Parathyroid adenoma (tissue), 2 donors: ENCODE measurements around the gene PLEKHH1.
A peak's percentile ranks its signal among the peaks of the same experiment; 100 is the strongest.
"Not testable (repeated sequence)": the region's sequence is repeated elsewhere in the genome, so short reads cannot be mapped to it uniquely, and the experiment has no call there.

Experiments
- H2AFZ ChIP-seq: fragments of 300-600 bp; sonication (generic); one replicate; pipeline ENCODE4 v1.7.0; 2017; ENCODE audit warnings: antibody characterized with exemption, mild to moderate bottlenecking
- H3K27ac ChIP-seq: fragments of 300-600 bp; sonication (generic); one replicate; pipeline ENCODE4 v1.7.0; 2017
- H3K27me3 ChIP-seq: fragments of 300-600 bp; sonication (generic); one replicate; pipeline ENCODE4 v1.7.0; 2017; ENCODE audit warnings: low read length; ENCODE audit not compliant: control insufficient read depth, insufficient read depth
- H3K36me3 ChIP-seq: fragments of 300-600 bp; sonication (generic); one replicate; pipeline ENCODE4 v1.7.0; 2017; ENCODE audit warnings: low read length; ENCODE audit not compliant: control insufficient read depth, insufficient read depth
- H3K4me1 ChIP-seq: fragments of 300-600 bp; sonication (generic); one replicate; pipeline ENCODE4 v1.7.0; 2017; ENCODE audit warnings: control low read depth
- H3K4me2 ChIP-seq: fragments of 300-600 bp; sonication (generic); one replicate; pipeline ENCODE4 v1.7.0; 2017; ENCODE audit warnings: low read length
- H3K4me3 ChIP-seq: fragments of 300-600 bp; sonication (generic); one replicate; pipeline ENCODE4 v1.7.0; 2017; ENCODE audit warnings: low read depth, low read length
- H3K79me2 ChIP-seq: fragments of 300-600 bp; sonication (generic); one replicate; pipeline ENCODE4 v1.7.0; 2017; ENCODE audit warnings: control low read depth
- H3K9ac ChIP-seq: fragments of 300-600 bp; sonication (generic); one replicate; pipeline ENCODE4 v1.7.0; 2017; ENCODE audit warnings: mild to moderate bottlenecking
- H3K9me3 ChIP-seq: fragments of 300-600 bp; sonication (generic); one replicate; pipeline ENCODE4 v1.7.0; 2017; ENCODE audit warnings: low read length; ENCODE audit not compliant: control insufficient read depth
- CTCF ChIP-seq: fragments of 300-600 bp; sonication (generic); IDR thresholded peaks from one replicate; pipeline ENCODE4 v1.7.0; 2017; ENCODE audit warnings: antibody characterized with exemption, mild to moderate bottlenecking
- donor health status: primary hyperparathyroidism.

Gene PLEKHH1

DNA sequence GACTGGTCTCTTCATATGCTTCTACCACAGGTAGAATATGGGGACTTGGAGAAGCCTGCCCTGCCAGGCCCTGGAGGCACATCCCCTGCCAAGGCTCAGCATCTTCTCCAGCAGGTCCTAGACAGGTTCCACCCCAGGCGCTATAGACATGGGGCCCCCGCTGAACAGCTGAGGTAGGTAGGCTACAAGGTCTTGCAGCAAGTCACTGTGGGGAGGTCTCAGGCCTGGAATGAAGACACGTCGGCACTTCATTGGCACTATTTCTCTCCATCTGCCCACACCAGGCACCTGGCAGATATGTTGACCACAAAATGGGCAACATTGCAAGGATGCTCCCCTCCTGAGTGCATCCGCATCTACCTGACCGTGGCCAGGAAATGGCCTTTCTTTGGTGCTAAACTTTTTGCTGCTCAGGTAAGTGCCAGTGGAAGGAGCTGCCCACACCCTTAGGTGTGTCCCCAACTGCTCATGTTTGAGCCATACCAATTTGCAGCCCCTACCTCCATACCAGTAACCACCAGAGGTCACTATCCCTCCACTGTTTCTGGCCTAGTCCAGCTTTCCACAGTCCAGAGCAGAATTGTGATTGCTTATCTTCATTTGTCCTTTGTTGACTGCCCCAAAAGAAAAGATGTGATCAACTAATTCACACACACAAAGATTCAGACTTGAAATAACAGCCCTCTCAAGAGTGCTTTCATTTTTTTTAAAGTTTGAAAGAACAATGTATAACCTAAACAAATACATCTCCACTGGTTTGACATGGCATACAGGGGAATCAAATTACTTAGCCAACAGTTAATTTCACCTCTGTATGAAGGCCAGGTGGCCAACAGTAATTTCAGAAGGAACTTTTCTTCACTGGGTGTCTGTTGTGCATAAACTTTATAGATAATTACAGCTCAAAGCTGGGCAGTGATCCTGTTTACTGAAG lies 50.9 kb downstream of the PLEKHH1 start:
- H2AFZ ChIP-seq: no peak overlapping the region
- no peaks in the 10 kb centered on the region for H3K36me3 ChIP-seq
- no peaks in the 10 kb centered on the region for H3K9me3 ChIP-seq
- H3K4me2 ChIP-seq: no peak overlapping the region
- H3K79me2 ChIP-seq: no peaks in the 10 kb centered on the region
- peak; percentile 66 for TF ChIP-seq CTCF
- no peak overlapping the region for H3K27ac ChIP-seq
- H3K27me3 ChIP-seq: no peaks in the 10 kb centered on the region
- H3K4me1 ChIP-seq: no peaks in the 10 kb centered on the region
- H3K4me3 ChIP-seq: no peak overlapping the region
- no peak overlapping the region for H3K9ac ChIP-seq

- H3K4me1 ChIP-seq: no peaks in the 10 kb centered on the region
- no peak overlapping the region for H3K27ac ChIP-seq
- no peak overlapping the region for H2AFZ ChIP-seq
Measured at GRCh38 chr14:67584978-67585377, 51.9 kb downstream of the PLEKHH1 start.

GRCh38 chr14:67586369-67586768 lies 53.3 kb downstream of the PLEKHH1 start:
- Histone ChIP-seq H3K4me1 (no peaks in the 10 kb centered on the region), H3K4me3 (no peak overlapping the region), H3K9me3 (no peaks in the 10 kb centered on the region), H3K4me2 (no peak overlapping the region), H3K27ac (no peak overlapping the region), H2AFZ (no peak overlapping the region), H3K79me2 (no peaks in the 10 kb centered on the region), H3K27me3 (no peaks in the 10 kb centered on the region), H3K36me3 (no peaks in the 10 kb centered on the region), H3K9ac (no peak overlapping the region)
- no peak for TF ChIP-seq CTCF

More at GRCh38 chr14:67584978-67585377, 51.9 kb downstream of the PLEKHH1 start:
- no peak for TF ChIP-seq CTCF
- no peaks in the 10 kb centered on the region for H3K79me2 ChIP-seq
- no peaks in the 10 kb centered on the region for H3K27me3 ChIP-seq
- no peaks in the 10 kb centered on the region for H3K9me3 ChIP-seq
- H3K4me2 ChIP-seq: no peak overlapping the region
- H3K9ac ChIP-seq: no peak overlapping the region
- H3K36me3 ChIP-seq: no peaks in the 10 kb centered on the region
- H3K4me3 ChIP-seq: no peak overlapping the region

DNA sequence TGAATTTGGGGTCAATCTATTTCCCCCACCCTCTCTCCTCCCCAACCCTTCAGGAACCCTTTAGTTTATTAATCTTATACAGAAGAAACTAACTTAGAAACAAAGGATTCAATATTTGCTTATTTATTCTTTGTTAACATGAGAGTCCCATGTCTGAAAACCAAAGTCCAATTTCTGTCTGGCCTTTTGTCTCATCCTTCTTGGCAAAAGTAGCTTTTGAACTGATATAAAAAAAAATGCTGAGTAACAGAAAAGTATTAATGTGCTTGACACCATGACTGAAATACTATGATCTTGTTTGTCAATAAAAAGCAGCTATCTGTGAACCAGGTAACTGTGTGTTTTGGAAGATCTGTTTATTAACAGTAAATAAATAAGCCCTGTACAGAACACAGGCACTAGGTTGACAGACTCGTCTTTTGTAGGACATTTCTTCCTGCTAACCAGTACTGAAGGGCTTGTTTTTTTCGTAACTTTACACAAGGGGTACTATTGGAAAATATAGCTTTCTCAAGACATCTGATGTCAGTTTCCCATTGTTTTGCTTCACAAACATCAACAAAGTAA lies 56.2 kb downstream of the PLEKHH1 start:
- Histone ChIP-seq H3K27me3 (no peaks in the 10 kb centered on the region), H3K27ac (no peak overlapping the region), H3K9ac (no peak overlapping the region), H3K36me3 (no peaks in the 10 kb centered on the region), H3K79me2 (no peaks in the 10 kb centered on the region), H3K4me1 (no peaks in the 10 kb centered on the region), H3K9me3 (no peaks in the 10 kb centered on the region), H3K4me3 (no peak overlapping the region), H2AFZ (no peak overlapping the region), H3K4me2 (no peak overlapping the region)
- no peak for TF ChIP-seq CTCF

DNA sequence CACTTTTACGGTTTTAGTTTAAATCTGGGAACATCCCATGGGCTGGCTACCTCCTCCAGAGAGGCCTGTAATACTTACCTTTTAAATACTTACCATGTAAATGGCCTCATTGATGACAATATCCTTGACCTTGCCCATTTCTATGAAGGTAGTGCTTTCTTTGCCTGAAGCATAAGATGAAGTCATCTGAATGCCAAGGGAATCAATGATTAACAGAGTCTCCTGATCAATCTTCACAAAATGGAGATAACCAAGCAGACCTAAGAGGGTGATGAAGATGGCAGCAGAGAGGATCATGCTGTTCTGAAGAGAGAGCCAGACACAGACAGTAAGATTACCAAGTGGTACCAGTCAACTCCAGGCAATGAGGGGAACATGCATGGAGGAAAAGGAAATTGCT lies 60.6 kb downstream of the PLEKHH1 start:
- not testable (repeated sequence) for H3K79me2 ChIP-seq, H2AFZ ChIP-seq, H3K36me3 ChIP-seq, H3K4me2 ChIP-seq, H3K4me3 ChIP-seq, H3K9ac ChIP-seq, H3K27me3 ChIP-seq, H3K9me3 ChIP-seq, H3K27ac ChIP-seq, H3K4me1 ChIP-seq
